SJCRH30 (cell line): ENCODE data around the gene ZNF276. TPM values are rescaled to one million over a fixed set of nuclear protein-coding genes. Genes with fewer than 3 reads are reported as not detected.
"Not testable (repeated sequence)": the region's sequence is repeated elsewhere in the genome, so short reads cannot be mapped to it uniquely, and the experiment has no call there.

Experiments
- DNase-seq, 2 experiments: peaks; one replicate each; pipeline ENCODE4 v3.0.0-alpha.2; 2015 to 2020
- H3K27ac ChIP-seq: fragments of 250-450 bp; sonication (Bioruptor Pico); 2 replicates; pipeline ENCODE4 v1.5.1; 2020; ENCODE audit warnings: mild to moderate bottlenecking, moderate library complexity
- H3K27me3 ChIP-seq: fragments of 250-450 bp; sonication (Bioruptor Pico); 2 replicates; pipeline ENCODE4 v1.5.1; 2020; ENCODE audit warnings: mild to moderate bottlenecking, moderate library complexity
- H3K36me3 ChIP-seq: fragments of 250-450 bp; sonication (Bioruptor Pico); 2 replicates; pipeline ENCODE4 v1.5.1; 2020; ENCODE audit warnings: mild to moderate bottlenecking, moderate library complexity
- H3K4me1 ChIP-seq: fragments of 250-450 bp; sonication (Bioruptor Pico); 2 replicates; pipeline ENCODE4 v1.5.1; 2020; ENCODE audit warnings: mild to moderate bottlenecking, moderate library complexity
- H3K4me3 ChIP-seq: fragments of 250-450 bp; sonication (Bioruptor Pico); 2 replicates; pipeline ENCODE4 v1.5.1; 2020; ENCODE audit warnings: mild to moderate bottlenecking, moderate library complexity
- H3K9me3 ChIP-seq: fragments of 250-450 bp; sonication (Bioruptor Pico); replicated peaks from 2 replicates; pipeline ENCODE4 v1.5.1; 2020; ENCODE audit warnings: mild to moderate bottlenecking, moderate library complexity
- total RNA-seq: library from RNA; depleted of rRNA; stranded (reverse); fragments of >200 nt; shearing (Covaris generic); gene quantifications from 2 replicates; pipeline ENCODE4 v1.2.3, GENCODE V29; 2014

ZNF276 gene
- total RNA-seq, 1 experiment from 2014 or later, result 13.3 TPM

GRCh38 chr16:89691986-89692569, 29.3 kb upstream of the ZNF276 start:
- Histone ChIP-seq H3K9me3 (no peaks in the 10 kb centered on the region), H3K27me3 (no peaks in the 10 kb centered on the region), H3K4me1 (peaks cover 15% of the 10 kb centered on the region), H3K27ac (no peak overlapping the region), H3K4me3 (no peak overlapping the region), H3K36me3 (peaks cover 35% of the 10 kb centered on the region)
- no peak for DNase-seq

DNA sequence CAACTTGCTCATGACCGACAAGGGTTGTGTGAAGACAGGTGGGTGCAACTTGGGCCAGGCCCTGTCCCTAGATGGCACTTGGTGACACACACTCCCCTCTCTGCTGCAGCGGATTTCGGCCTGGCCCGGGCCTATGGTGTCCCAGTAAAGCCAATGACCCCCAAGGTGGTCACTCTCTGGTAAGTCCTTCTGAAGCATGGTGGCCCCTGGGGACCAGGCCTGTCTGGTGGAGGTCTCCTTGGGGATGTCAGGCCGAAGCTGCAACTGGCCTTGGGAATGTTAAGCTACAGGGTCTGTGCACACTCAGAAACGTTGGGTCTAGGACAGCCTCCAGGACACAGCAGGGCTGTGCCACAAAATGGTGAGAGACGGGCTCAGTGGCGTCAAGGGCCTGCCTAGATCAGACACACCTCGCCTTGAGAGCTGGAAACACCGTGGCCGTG, 28.0 kb upstream of the ZNF276 start:
- Histone ChIP-seq H3K36me3 (peaks cover 34% of the 10 kb centered on the region), H3K27me3 (no peaks in the 10 kb centered on the region), H3K27ac (no peak overlapping the region), H3K4me1 (peaks cover 21% of the 10 kb centered on the region), H3K4me3 (no peak overlapping the region), H3K9me3 (no peaks in the 10 kb centered on the region)
- DNase-seq, result no peak

GRCh38 chr16:89693931-89694783, 27.2 kb upstream of the ZNF276 start:
- H3K4me1 ChIP-seq, result peaks cover 21% of the 10 kb centered on the region
- no peaks in the 10 kb centered on the region for H3K27me3 ChIP-seq
- H3K4me3 ChIP-seq, result no peak overlapping the region
- H3K27ac ChIP-seq, result no peak overlapping the region
- no peaks in the 10 kb centered on the region for H3K9me3 ChIP-seq
- DNase-seq, result no peak
- H3K36me3 ChIP-seq, result peaks cover 31% of the 10 kb centered on the region

- not testable (repeated sequence) for H3K27ac ChIP-seq, H3K27me3 ChIP-seq, DNase-seq, H3K4me3 ChIP-seq, H3K9me3 ChIP-seq
- H3K36me3 ChIP-seq, result peaks cover 29% of the 10 kb centered on the region
- H3K4me1 ChIP-seq, result peaks cover 23% of the 10 kb centered on the region
Observed at GRCh38 chr16:89694784-89695085, 26.6 kb upstream of the ZNF276 start.

- H3K27me3 ChIP-seq, result no peaks in the 10 kb centered on the region
- peaks cover 24% of the 10 kb centered on the region for H3K36me3 ChIP-seq
- no peak overlapping the region for H3K4me3 ChIP-seq
- H3K27ac ChIP-seq, result no peak overlapping the region
- H3K4me1 ChIP-seq, result peaks cover 27% of the 10 kb centered on the region
- no peaks in the 10 kb centered on the region for H3K9me3 ChIP-seq
- DNase-seq, result no peak
Observed at GRCh38 chr16:89695086-89695874, 26.1 kb upstream of the ZNF276 start.

- Histone ChIP-seq H3K27me3 (no peaks in the 10 kb centered on the region), H3K4me3 (no peak overlapping the region), H3K4me1 (peaks cover 31% of the 10 kb centered on the region), H3K36me3 (peaks cover 18% of the 10 kb centered on the region), H3K9me3 (no peaks in the 10 kb centered on the region), H3K27ac (no peak overlapping the region)
- DNase-seq, result no peak
Observed at GRCh38 chr16:89695875-89696669, 25.3 kb upstream of the ZNF276 start.

DNA sequence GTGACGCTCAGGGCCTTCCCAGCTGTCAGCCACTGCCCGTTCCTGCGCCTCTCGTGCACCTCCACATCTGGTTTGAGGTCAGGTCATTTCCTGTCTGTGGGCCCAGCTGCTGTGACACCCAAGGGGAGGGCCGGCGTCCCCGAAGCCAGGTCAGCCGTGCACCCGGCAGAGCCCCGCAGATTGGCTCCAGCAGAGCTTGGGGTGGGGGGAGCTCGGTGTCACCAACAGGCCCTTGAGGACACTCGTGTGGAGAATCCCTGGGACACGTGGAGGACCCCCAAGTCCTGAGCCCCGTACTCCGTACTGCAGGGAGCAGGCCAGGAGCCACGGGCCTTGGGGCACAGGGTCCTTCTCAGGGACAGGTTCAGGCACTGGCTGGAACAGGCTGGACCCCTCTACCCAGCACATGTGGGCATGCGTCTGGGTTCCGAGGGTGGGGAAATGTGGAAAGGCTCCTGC, 24.6 kb upstream of the ZNF276 start:
- DNase-seq, result no peak

DNA sequence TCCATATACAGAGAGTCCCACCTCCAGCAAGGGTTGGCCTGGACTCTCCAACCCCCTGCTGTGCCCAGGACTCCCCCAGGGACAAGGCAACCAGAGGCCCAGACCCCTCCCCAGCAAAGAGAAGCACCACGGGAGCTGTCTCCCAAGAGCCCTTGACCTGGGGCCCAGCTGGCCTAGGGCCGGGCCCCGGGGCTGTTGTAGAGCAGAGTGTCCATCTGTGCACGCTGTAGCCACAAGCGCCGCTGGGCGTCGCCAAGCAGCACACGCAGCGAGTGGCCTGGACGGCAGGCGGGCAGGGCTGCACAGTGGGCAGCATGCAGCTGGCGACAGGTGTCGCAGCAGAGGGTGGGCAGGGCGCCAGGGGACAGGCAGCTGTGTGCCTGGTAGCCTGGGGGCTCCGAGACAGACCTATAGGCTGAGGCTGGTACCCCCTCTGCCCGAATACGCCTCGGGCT, 24.1 kb upstream of the ZNF276 start:
- Histone ChIP-seq H3K4me1 (peaks cover 31% of the 10 kb centered on the region), H3K27ac (no peak overlapping the region), H3K4me3 (no peak overlapping the region), H3K9me3 (no peaks in the 10 kb centered on the region), H3K36me3 (peaks cover 9% of the 10 kb centered on the region), H3K27me3 (no peaks in the 10 kb centered on the region)
- DNase-seq, result peak; percentile 90 to 93

More for the DNA sequence above, 24.6 kb upstream of the ZNF276 start:
- Histone ChIP-seq H3K9me3 (no peaks in the 10 kb centered on the region), H3K4me3 (no peak overlapping the region), H3K36me3 (peaks cover 13% of the 10 kb centered on the region), H3K27me3 (no peaks in the 10 kb centered on the region), H3K27ac (no peak overlapping the region), H3K4me1 (peaks cover 31% of the 10 kb centered on the region)

DNA sequence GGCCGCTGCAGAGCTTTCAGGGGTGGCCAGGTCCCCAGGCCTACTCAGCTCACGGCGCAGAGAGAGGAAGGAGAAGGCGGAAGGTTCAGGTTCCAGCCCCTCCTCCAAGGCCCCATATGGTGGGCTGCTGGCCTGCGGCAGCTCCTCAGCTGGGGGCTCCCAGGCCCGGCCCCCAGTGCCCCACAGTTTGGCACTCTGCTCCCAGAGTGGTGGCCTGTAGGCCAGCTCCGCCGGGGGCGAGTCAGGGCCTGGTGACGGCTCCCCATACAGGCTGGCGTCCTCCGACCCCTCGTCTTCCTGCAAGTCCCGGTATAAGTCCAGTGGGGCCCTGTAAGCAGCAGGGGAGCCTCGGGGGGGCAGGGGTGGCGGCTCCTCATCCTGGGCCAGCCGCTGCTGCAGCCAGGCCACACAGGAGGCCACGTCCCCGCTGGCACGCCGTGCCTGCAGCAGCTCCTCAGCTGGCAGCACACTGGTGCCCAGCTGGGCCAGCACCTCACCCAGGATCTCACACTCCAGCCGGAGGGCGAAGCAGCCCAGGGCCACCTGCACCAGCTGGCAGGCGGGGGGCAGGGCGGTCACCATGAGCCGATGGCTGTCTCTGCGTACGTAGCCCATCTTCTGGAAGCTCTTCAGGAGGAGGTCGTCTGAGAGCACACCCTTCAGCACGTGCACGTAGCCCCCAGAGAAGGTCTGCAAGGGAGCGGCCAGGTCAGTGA, 23.6 kb upstream of the ZNF276 start:
- H3K4me3 ChIP-seq, result no peak overlapping the region
- no peak for DNase-seq
- H3K27ac ChIP-seq, result no peak overlapping the region

GRCh38 chr16:89698717-89699116, 22.6 kb upstream of the ZNF276 start:
- not testable (repeated sequence) for H3K27ac ChIP-seq, H3K27me3 ChIP-seq, H3K36me3 ChIP-seq, DNase-seq, H3K9me3 ChIP-seq, H3K4me3 ChIP-seq
- H3K4me1 ChIP-seq, result peaks cover 31% of the 10 kb centered on the region

More for the DNA sequence above, 23.6 kb upstream of the ZNF276 start:
- H3K36me3 ChIP-seq, result peaks cover 6% of the 10 kb centered on the region
- peaks cover 31% of the 10 kb centered on the region for H3K4me1 ChIP-seq
- H3K27me3 ChIP-seq, result no peaks in the 10 kb centered on the region
- no peaks in the 10 kb centered on the region for H3K9me3 ChIP-seq

DNA sequence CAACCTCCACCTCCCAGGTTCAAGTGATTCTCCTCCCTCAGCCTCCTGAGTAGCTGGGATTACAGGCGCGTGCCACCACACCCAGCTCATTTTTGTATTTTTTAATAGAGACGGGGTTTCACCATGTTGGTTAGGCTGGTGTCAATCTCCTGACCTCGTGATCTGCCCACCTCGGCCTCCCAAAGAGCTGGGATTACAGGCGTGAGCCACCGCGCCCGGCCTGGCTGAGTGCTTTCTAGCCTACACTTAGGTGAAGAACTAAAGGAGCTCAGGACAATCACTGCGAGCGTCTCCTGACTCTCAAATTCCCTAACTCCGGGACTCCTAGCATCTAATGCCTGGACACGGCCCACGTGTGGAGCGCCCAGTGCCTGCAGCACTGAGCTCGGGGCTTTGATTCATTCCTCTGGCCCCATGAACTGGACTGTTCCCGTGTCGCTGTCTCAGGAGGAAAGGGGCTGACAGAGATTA, 21.7 kb upstream of the ZNF276 start:
- H3K36me3 ChIP-seq, H3K9me3 ChIP-seq, H3K4me3 ChIP-seq, H3K27ac ChIP-seq, H3K27me3 ChIP-seq, DNase-seq: not testable (repeated sequence)
- H3K4me1 ChIP-seq, result peaks cover 31% of the 10 kb centered on the region

DNA sequence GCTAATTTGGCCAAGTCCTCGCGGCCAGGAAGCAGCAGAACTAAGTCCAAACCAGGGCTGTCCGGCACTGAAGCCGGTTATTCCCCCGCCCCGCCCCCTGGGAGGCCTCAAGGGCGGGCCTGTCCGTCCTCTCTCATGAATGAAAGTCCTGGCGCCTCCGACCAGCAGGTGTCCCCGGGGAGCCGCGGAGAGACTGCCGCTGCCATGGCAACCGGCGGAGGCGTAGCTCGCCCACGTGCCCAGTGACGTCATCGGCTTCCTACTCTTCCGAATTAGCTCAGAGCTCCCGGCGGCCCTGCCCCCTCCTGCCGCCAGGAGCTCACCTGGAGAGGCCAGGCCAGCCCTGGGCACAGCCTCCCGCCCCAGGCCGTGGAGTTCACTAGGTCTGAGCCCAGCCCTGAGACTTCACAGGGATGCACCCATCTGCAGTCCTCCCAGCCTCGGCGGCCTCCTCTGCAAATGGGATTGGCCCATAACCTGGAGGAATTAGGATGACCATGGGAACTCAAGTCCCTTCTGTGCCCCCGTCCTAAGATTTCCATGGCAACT, 21.2 kb upstream of the ZNF276 start:
- Histone ChIP-seq H3K36me3 (no peaks in the 10 kb centered on the region), H3K4me1 (peaks cover 31% of the 10 kb centered on the region), H3K9me3 (no peaks in the 10 kb centered on the region), H3K27me3 (no peaks in the 10 kb centered on the region), H3K27ac (no peak overlapping the region), H3K4me3 (peak overlapping the region; percentile 23)
- peak; percentile 97 to 98 for DNase-seq

DNA sequence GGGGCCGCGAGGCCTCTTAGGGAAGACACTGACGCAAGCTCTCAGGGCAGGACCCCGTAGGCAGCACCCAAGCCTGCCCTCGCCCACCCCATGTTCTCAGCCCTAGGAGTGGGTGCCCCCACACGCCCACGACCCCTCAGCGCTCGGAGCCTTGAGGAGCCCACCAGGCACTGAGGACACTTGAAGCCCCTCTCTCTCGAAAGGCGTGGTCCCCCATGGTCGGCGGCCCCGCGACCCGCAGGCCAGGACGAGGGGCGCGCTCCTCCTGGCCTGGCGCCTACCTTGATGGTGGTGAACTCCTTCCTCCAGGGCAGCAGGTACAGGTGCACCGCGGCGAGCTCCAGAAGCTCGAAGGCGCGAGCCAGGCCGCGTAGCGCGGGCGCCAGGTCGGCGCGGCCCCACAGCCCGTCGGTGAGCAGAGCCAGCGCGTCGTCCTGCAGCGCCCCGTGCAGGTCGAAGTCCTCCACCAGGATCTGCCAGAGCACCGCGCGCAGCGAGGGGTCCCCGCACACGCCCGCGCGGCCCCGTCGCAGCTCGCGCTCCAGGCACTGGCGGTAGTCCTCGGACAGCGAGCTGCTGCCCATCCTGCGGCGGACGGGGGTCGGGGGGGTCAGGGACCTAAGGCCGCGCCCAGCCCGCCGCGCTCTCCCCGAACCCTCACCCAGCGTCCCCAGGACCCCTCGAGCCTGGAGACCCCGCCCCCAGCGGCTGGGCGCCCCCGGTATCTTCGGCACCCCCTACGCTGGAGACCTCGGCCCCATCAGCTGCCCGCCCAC, 20.5 kb upstream of the ZNF276 start:
- Histone ChIP-seq H3K27ac (no peak overlapping the region), H3K9me3 (no peaks in the 10 kb centered on the region), H3K4me3 (peak overlapping the region; percentile 63), H3K27me3 (no peaks in the 10 kb centered on the region), H3K4me1 (peaks cover 31% of the 10 kb centered on the region), H3K36me3 (no peaks in the 10 kb centered on the region)
- DNase-seq, result no peak
